Uterus (tissue), 4 donors: ENCODE results near the gene PIK3R6. TPM values are rescaled to one million over a fixed set of nuclear protein-coding genes. Genes with fewer than 3 reads are reported as not detected.

ENCODE experiments used
- DNase-seq, 2 donors: peaks; one replicate each; pipeline ENCODE4 v3.0.0-alpha.2; 2019 to 2020
- H3K27ac ChIP-seq, 2 donors: fragments of 200-600 bp; sonication (generic); 1 replicate in 1 of 2; 2 replicates in 1 of 2; pipeline ENCODE4 v1.5.1; 2016 to 2018
- H3K27me3 ChIP-seq, 2 donors: fragments of 200-600 bp; sonication (generic); one replicate each; pipeline ENCODE4 v1.5.1; 2018 to 2019; ENCODE audit warnings: control low read depth in 1 of 2
- H3K36me3 ChIP-seq, 2 donors: fragments of 200-600 bp; sonication (generic); one replicate each; pipeline ENCODE4 v1.5.1; 2019; ENCODE audit warnings: control low read depth in 1 of 2
- H3K4me1 ChIP-seq, 2 donors: fragments of 200-600 bp; sonication (generic); one replicate each; pipeline ENCODE4 v1.5.1; 2018 to 2019; ENCODE audit warnings: control low read depth in 1 of 2
- H3K4me3 ChIP-seq, 2 donors: fragments of 200-600 bp; sonication (generic); 1 replicate in 1 of 2; 2 replicates in 1 of 2; pipeline ENCODE4 v1.5.1; 2018 to 2019; ENCODE audit warnings: mild to moderate bottlenecking in 1 of 2
- H3K9me3 ChIP-seq, 2 donors: fragments of 200-600 bp; sonication (generic); one replicate each; pipeline ENCODE4 v1.5.1; 2019; ENCODE audit warnings: control low read depth in 1 of 2
- POLR2A ChIP-seq, 2 donors: fragments of 450-650 bp; IDR thresholded peaks; one replicate each; pipeline ENCODE4 v1.6.1; 2016; ENCODE audit warnings: antibody characterized with exemption in 2 of 2, mild to moderate bottlenecking in 1 of 2, moderate library complexity in 1 of 2
- intact Hi-C: fragments of 100-400 bp; cut with DNase I; formaldehyde crosslinking; loops from one replicate; pipeline ENCODE4 v1.15.1; 2023; ENCODE audit warnings: low total_unique reads
- total RNA-seq, 4 donors: library from RNA; depleted of rRNA in 3 of 4; stranded (reverse); fragments of >200 nt in 3 of 4; gene quantifications; one replicate each; pipeline versions ENCODE4 v1.1.0 to v1.2.4, GENCODE V29; 2014 to 2023
- TF ChIP-seq, protein P1 (sequence below), 4 experiments: fragments of 200-600 bp in 2 of 4; fragments of 450-650 bp in 2 of 4; sonication (generic) in 2 of 4; IDR thresholded peaks; one replicate each; pipeline ENCODE4 v1.5.1; 2016 to 2019; ENCODE audit warnings: antibody characterized with exemption in 4 of 4, mild to moderate bottlenecking in 2 of 4, moderate library complexity in 1 of 4
- donor health status: DM: yes; HTN: yes; CAD: no.

Gene PIK3R6
- total RNA-seq, 4 donors from 2014 or later: 0.34 to 24.6 (median 1.1) TPM; not detected in 1

DNA sequence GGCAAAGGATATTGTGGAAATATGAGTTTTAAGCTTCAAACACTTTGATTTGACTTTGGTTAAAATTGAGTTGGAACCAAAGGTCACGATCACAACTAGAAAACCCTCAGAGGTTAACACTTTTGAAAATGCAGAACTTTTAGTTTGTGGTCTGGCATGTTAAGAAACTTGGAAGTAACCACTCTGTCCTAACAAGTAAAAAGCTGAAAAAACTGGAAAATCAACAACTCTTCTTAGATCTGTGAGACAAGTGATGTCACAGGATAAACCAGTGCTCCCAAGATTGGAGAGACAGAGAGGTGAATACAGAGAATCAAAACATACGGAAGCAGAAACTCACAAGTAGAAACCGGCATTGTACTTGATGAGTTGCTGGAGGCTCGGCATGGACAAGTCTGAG lies 85.7 kb downstream of the PIK3R6 start:
- no peak for TF ChIP-seq POLR2A (IDR thresholded peaks at IDR 0.05)
- TF ChIP-seq, protein P1, sequence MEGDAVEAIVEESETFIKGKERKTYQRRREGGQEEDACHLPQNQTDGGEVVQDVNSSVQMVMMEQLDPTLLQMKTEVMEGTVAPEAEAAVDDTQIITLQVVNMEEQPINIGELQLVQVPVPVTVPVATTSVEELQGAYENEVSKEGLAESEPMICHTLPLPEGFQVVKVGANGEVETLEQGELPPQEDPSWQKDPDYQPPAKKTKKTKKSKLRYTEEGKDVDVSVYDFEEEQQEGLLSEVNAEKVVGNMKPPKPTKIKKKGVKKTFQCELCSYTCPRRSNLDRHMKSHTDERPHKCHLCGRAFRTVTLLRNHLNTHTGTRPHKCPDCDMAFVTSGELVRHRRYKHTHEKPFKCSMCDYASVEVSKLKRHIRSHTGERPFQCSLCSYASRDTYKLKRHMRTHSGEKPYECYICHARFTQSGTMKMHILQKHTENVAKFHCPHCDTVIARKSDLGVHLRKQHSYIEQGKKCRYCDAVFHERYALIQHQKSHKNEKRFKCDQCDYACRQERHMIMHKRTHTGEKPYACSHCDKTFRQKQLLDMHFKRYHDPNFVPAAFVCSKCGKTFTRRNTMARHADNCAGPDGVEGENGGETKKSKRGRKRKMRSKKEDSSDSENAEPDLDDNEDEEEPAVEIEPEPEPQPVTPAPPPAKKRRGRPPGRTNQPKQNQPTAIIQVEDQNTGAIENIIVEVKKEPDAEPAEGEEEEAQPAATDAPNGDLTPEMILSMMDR (IDR thresholded peaks at IDR 0.05): no peak
- intact Hi-C loops: no loop called here
- H3K4me3 ChIP-seq: no peak overlapping the region
- H3K27ac ChIP-seq: no peak overlapping the region
- no peaks in the 10 kb centered on the region for H3K27me3 ChIP-seq
- H3K4me1 ChIP-seq: no peaks in the 10 kb centered on the region
- no peaks in the 10 kb centered on the region for H3K36me3 ChIP-seq
- no peaks in the 10 kb centered on the region for H3K9me3 ChIP-seq
- DNase-seq: no peak

DNA sequence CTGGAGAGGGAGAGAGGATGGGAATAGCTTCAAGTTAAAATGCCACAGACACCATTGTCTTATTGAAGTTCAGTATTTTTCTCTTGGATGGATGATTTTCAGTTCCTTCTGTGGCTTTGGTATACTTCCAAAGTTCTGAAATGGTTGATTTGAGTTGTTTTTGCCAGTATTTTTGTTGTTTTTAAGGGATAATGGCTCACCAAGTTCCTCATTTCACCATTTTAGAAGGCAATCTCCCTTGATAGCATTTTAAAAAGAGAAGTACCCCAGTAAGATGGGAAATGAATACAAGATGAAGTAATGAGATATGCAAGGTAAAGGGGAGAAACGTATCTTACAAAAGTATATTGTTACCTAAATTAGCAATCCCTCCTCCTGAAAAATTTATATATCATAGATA lies 90.6 kb downstream of the PIK3R6 start:
- H3K4me3 ChIP-seq: no peak overlapping the region
- H3K27me3 ChIP-seq: no peaks in the 10 kb centered on the region
- peaks cover 0 to 4% of the 10 kb centered on the region in 2 donors for H3K9me3 ChIP-seq
- no peak overlapping the region for H3K27ac ChIP-seq
- no peak for TF ChIP-seq POLR2A (IDR thresholded peaks at IDR 0.05)
- TF ChIP-seq, protein P1 (IDR thresholded peaks at IDR 0.05): no peak
- no peaks in the 10 kb centered on the region for H3K4me1 ChIP-seq
- intact Hi-C loops: no loop called here
- no peaks in the 10 kb centered on the region for H3K36me3 ChIP-seq
- no peak for DNase-seq

DNA sequence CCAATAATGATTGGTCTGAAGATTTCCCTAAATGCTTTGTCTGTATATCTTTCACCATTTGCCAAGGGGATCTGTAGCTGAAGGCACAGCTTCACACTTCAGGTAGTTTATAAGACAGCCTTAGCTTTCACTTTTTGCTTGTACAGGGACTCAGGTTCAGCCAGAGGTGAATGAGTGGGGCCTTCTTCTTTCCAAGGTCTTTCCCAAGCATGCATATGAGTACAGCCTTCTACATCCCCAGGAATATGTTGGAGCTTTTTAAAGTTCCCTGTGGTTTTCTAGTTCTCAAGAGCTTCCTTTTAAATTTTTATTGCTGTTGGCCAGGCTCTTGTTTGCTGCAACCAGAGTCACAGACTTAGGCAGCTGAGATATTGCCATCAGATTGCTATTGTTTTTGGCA lies 91.2 kb downstream of the PIK3R6 start:
- H3K27ac ChIP-seq: no peak overlapping the region
- peaks cover 0 to 4% of the 10 kb centered on the region in 2 donors for H3K9me3 ChIP-seq
- no peaks in the 10 kb centered on the region for H3K27me3 ChIP-seq
- H3K4me1 ChIP-seq: no peaks in the 10 kb centered on the region
- H3K4me3 ChIP-seq: no peak overlapping the region
- intact Hi-C loops: no loop called here
- DNase-seq: no peak
- H3K36me3 ChIP-seq: no peaks in the 10 kb centered on the region
- TF ChIP-seq POLR2A (IDR thresholded peaks at IDR 0.05): no peak
- TF ChIP-seq, protein P1 (IDR thresholded peaks at IDR 0.05): no peak

DNA sequence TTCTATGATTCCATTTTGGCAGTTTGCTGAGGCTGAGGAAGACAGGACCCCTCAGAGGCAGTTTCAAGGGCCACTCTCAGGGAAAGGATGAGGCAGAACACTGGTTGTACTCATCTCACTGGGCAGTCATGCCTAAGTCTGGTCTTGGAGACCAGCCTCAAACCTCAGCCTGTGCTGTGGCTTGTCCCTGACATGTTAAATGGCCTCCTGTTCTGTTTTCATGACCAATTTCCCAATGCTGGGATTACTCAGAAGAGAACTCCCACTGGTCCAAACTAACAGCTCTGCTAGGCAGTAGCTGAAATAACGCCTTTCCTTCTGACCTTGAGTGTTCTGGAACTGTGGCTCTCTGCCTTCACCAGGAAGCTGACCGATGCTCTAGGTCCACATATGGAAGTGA lies 100.7 kb downstream of the PIK3R6 start:
- Histone ChIP-seq H3K4me1 (no peaks in the 10 kb centered on the region), H3K27me3 (no peaks in the 10 kb centered on the region), H3K36me3 (no peaks in the 10 kb centered on the region), H3K27ac (no peak overlapping the region), H3K9me3 (no peaks in the 10 kb centered on the region), H3K4me3 (no peak overlapping the region)
- intact Hi-C loops: no loop called here
- TF ChIP-seq, protein P1 (IDR thresholded peaks at IDR 0.05): no peak
- TF ChIP-seq POLR2A (IDR thresholded peaks at IDR 0.05): no peak
- no peak for DNase-seq

DNA sequence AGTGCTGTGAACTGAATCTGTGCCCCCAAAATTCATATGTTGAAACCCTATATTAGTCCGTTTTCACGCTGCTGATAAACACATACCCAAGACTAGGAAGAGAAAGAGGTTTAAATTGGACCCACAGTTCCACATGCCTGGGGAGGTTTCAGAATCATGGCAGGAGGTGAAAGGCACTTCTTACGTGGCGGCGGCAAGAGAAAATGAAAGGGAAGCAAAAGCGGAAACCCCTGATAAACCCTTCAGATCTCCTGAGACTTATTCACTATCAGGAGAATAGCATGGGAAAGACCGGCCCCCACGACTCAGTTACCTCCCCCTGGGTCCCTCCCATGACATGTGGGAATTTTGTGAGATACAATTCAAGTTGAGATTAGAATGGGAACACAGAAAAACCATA lies 105.5 kb downstream of the PIK3R6 start:
- Histone ChIP-seq H3K36me3 (no peaks in the 10 kb centered on the region), H3K4me1 (no peaks in the 10 kb centered on the region), H3K27me3 (no peaks in the 10 kb centered on the region), H3K9me3 (no peaks in the 10 kb centered on the region), H3K4me3 (no peak overlapping the region), H3K27ac (no peak overlapping the region)
- TF ChIP-seq, protein P1 (IDR thresholded peaks at IDR 0.05): no peak
- TF ChIP-seq POLR2A (IDR thresholded peaks at IDR 0.05): no peak
- intact Hi-C loops: no loop called here
- DNase-seq: no peak
